Psoas muscle (tissue), 8 donors: ENCODE data around the gene SNX12. TPM values are rescaled to one million over a fixed set of nuclear protein-coding genes. Genes with fewer than 3 reads are reported as not detected.

Experiments
- ATAC-seq, 4 donors: fragments of 200-7000 bp; cut with Tn5 transposase; one replicate each; pipeline ENCODE4 v1.9.1; 2020; ENCODE audit warnings: moderate library complexity in 3 of 4, mild to moderate bottlenecking in 2 of 4
- DNase-seq, 2 donors: peaks; one replicate each; pipeline ENCODE4 v3.0.0-alpha.2; 2020
- H3K27ac ChIP-seq: fragments of 200-600 bp; one replicate; pipeline ENCODE4 v1.8.0; 2022
- H3K27me3 ChIP-seq, 3 donors: fragments of 200-600 bp in 1 of 3; one replicate each; pipeline versions ENCODE4 v1.6.1 to v1.8.0; 2013 to 2022; ENCODE audit warnings: low read length in 2 of 3, mild to moderate bottlenecking in 2 of 3, moderate library complexity in 1 of 3; ENCODE audit not compliant: insufficient read depth in 3 of 3
- H3K36me3 ChIP-seq, 2 donors: fragments of 200-600 bp in 1 of 2; one replicate each; pipeline versions ENCODE4 v1.6.1 to v1.8.0; 2013 to 2022; ENCODE audit warnings: low read depth in 1 of 2, mild to moderate bottlenecking in 1 of 2, moderate library complexity in 1 of 2; ENCODE audit not compliant: insufficient read depth in 1 of 2
- H3K4me1 ChIP-seq: fragments of 200-600 bp; one replicate; pipeline ENCODE4 v1.8.0; 2022
- H3K4me3 ChIP-seq: fragments of 200-600 bp; one replicate; pipeline ENCODE4 v1.8.0; 2022; ENCODE audit warnings: mild to moderate bottlenecking
- H3K9me3 ChIP-seq: fragments of 200-600 bp; one replicate; pipeline ENCODE4 v1.8.0; 2022
- WGBS, 3 donors: extraction: QIAGEN DNeasy Blood & Tissue Kit; methylation state at CpG; one replicate each; pipeline versions ENCODE4 v1.1.6 to v1.1.7; 2013; 5-methylcytosine and 5-hydroxymethylcytosine counted together
- intact Hi-C, 2 donors: fragments of 100-400 bp; cut with DNase I; formaldehyde crosslinking; loops; one replicate each; pipeline versions ENCODE4 v1.11.0 to v1.14.2; 2022
- polyA plus RNA-seq, 3 donors: library from polyadenylated mRNA; stranded (reverse); fragments of 200-250 nt; gene quantifications; one replicate each; pipeline ENCODE4 v1.2.3, GENCODE V29; 2013
- total RNA-seq, 4 donors: library from RNA; stranded (reverse); fragmentation: NEBNext Ultra II Directional in 2 of 4; extraction: Animal tissue kit (Norgen Biotek cat#: 25700) in 2 of 4; gene quantifications; one replicate each; pipeline versions ENCODE4 v1.2.1 to v1.2.4, GENCODE V29; 2021 to 2023
- TF ChIP-seq, protein P1 (sequence below): fragments of 200-600 bp; IDR thresholded peaks from one replicate; pipeline ENCODE4 v1.8.0; 2022; ENCODE audit warnings: antibody characterized with exemption
- donor health status: healthy with polysubstance abuse.
- donor health status: DM: no; HTN: no; CAD: no; lungs with moderate emphysema.
- donor health status: Bipolar disorder and iron deficiency.
- donor health status: healthy.
- donor health status: DM: yes; HTN: yes; CAD: no.
- donor health status: DM: no; HTN: no; CAD: no.
- donor health status: DM: no; HTN: no; CAD: no.
- donor health status: DM: yes; HTN: yes; CAD: no.

SNX12 gene
- total and polyA plus RNA-seq, 7 donors: 28.0 to 55.6 (median 37.1) TPM

DNA sequence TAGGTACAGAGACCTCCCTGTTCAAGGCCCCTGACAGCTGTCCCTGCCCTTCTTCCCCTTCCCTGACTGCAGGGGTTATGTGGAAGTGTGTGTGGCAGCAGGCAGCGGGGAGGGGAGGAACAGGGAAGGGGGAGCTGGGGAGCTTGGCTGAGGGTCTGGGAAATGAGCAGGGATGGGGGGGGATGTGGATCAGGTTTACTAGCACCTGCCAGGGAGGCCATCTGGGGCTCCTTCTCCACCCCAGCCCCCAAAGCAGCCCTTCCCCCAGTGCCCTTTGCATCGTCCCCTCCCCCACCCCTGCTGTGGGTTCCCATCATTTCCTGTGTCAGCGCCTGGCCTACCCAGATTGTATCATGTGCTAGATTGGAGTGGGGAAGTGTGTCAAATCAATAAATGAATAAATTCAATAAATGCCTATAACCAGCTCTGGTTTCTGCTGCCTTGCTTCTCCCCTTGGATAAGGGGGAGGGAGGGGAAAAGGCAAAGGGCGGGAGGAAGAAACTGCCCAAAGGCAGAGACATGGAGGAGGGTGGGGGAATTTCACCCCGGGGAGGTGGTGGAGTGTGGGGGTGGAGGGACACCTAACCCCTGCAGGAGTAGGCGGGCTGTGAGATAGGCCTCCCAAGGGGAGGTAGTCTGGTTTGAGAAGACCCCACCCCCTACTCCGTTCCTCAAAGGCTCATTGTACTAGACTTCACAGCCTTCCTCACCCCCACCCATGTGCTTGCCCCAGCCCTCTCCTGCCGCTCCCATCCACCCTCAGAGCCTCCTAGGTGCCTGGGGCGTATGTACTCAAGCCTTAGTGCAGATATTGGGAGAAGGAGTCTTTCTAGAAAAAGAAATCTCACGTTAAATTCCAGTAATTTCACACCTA is 35.2 kb upstream of the SNX12 start:
- no peak overlapping the region for H3K4me3 ChIP-seq
- no peaks in the 10 kb centered on the region for H3K4me1 ChIP-seq
- TF ChIP-seq, protein P1, sequence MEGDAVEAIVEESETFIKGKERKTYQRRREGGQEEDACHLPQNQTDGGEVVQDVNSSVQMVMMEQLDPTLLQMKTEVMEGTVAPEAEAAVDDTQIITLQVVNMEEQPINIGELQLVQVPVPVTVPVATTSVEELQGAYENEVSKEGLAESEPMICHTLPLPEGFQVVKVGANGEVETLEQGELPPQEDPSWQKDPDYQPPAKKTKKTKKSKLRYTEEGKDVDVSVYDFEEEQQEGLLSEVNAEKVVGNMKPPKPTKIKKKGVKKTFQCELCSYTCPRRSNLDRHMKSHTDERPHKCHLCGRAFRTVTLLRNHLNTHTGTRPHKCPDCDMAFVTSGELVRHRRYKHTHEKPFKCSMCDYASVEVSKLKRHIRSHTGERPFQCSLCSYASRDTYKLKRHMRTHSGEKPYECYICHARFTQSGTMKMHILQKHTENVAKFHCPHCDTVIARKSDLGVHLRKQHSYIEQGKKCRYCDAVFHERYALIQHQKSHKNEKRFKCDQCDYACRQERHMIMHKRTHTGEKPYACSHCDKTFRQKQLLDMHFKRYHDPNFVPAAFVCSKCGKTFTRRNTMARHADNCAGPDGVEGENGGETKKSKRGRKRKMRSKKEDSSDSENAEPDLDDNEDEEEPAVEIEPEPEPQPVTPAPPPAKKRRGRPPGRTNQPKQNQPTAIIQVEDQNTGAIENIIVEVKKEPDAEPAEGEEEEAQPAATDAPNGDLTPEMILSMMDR: no peak
- peaks cover 0 to 12% (median 0%) of the 10 kb centered on the region in 3 donors for H3K27me3 ChIP-seq
- H3K36me3 ChIP-seq: peaks cover 0 to 8% of the 10 kb centered on the region in 2 donors
- no peaks in the 10 kb centered on the region for H3K9me3 ChIP-seq
- H3K27ac ChIP-seq: peak overlapping the region; percentile 30
- 26 to 40% (median 27%) methylated on average over 2 to 9 of the region's 10 CpGs for WGBS, 3 donors
- intact Hi-C loops: no loop called here
- ATAC-seq (peak in 3 of 4 donors; percentile 20 to 37 (median 36)), DNase-seq (peak in 1 of 2 donors; percentile 25)

GRCh38 chrX:71102292-71102691 is 34.2 kb upstream of the SNX12 start:
- DNase-seq (no peak), ATAC-seq (no peak)
- no peak overlapping the region for H3K4me3 ChIP-seq
- TF ChIP-seq, protein P1: no peak
- H3K4me1 ChIP-seq: no peaks in the 10 kb centered on the region
- no peaks in the 10 kb centered on the region for H3K9me3 ChIP-seq
- WGBS, 3 donors: 56 to 79% (median 68%) methylated on average over 3 of the region's 3 CpGs
- peaks cover 0 to 17% (median 0%) of the 10 kb centered on the region in 3 donors for H3K27me3 ChIP-seq
- no peak overlapping the region for H3K27ac ChIP-seq
- intact Hi-C loops: no loop called here
- peaks cover 0 to 8% of the 10 kb centered on the region in 2 donors for H3K36me3 ChIP-seq

DNA sequence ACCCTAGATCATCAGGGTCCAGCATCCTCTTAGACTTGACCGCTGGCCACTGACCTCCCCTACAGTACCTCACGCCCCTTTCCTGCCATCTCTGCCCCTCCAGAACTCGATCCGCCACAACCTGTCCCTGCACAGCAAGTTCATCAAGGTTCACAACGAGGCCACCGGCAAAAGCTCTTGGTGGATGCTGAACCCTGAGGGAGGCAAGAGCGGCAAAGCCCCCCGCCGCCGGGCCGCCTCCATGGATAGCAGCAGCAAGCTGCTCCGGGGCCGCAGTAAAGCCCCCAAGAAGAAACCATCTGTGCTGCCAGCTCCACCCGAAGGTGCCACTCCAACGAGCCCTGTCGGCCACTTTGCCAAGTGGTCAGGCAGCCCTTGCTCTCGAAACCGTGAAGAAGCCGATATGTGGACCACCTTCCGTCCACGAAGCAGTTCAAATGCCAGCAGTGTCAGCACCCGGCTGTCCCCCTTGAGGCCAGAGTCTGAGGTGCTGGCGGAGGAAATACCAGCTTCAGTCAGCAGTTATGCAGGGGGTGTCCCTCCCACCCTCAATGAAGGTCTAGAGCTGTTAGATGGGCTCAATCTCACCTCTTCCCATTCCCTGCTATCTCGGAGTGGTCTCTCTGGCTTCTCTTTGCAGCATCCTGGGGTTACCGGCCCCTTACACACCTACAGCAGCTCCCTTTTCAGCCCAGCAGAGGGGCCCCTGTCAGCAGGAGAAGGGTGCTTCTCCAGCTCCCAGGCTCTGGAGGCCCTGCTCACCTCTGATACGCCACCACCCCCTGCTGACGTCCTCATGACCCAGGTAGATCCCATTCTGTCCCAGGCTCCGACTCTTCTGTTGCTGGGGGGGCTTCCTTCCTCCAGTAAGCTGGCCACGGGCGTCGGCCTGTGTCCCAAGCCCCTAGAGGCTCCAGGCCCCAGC is 32.7 kb upstream of the SNX12 start:
- H3K27me3 ChIP-seq: peaks cover 0 to 21% (median 0%) of the 10 kb centered on the region in 3 donors
- H3K4me3 ChIP-seq: no peak overlapping the region
- no peaks in the 10 kb centered on the region for H3K9me3 ChIP-seq
- DNase-seq (no peak), ATAC-seq (no peak)
- H3K27ac ChIP-seq: no peak overlapping the region
- H3K36me3 ChIP-seq: peaks cover 0 to 8% of the 10 kb centered on the region in 2 donors
- TF ChIP-seq, protein P1: no peak
- H3K4me1 ChIP-seq: no peaks in the 10 kb centered on the region
- 66 to 86% (median 81%) methylated on average over 23 to 31 of the region's 31 CpGs for WGBS, 3 donors
- intact Hi-C loops: no loop called here

- peaks cover 0 to 21% (median 0%) of the 10 kb centered on the region in 3 donors for H3K27me3 ChIP-seq
- peaks cover 0 to 8% of the 10 kb centered on the region in 2 donors for H3K36me3 ChIP-seq
- ATAC-seq (no peak), DNase-seq (no peak)
- no peaks in the 10 kb centered on the region for H3K9me3 ChIP-seq
- no peaks in the 10 kb centered on the region for H3K4me1 ChIP-seq
- H3K27ac ChIP-seq: no peak overlapping the region
- WGBS, 3 donors: 62 to 92% (median 87%) methylated on average over 2 to 4 of the region's 4 CpGs
- intact Hi-C loops: no loop called here
- TF ChIP-seq, protein P1: no peak
- no peak overlapping the region for H3K4me3 ChIP-seq
Measured at GRCh38 chrX:71099736-71100135, 31.6 kb upstream of the SNX12 start.
